Measurements from ENCODE around the gene IL20RB.
A peak's percentile ranks its signal among the peaks of the same experiment; 100 is the strongest.

Gene IL20RB

DNA sequence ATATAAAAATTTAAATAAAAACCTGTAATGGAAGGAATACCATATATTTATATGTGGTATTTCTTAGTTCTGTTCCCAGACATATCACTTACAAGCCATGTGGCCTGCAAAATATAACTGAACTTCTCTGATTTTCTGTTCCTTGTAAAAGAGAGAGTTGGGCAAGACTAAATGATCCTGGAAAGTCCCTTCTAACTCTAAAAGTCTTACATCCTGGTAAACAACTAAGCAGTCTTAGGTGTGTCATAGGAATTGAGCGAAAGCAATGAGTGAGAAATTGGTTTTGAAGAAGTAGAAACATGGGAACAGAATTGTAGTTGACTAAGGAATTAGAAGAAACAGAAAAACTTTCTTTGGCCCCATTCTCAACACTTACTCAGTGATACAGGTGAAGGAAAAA, 25.3 kb upstream of the IL20RB start (continued):
- TF ChIP-seq ZNF530 (tag by site-specific recombination; IDR thresholded peaks at IDR 0.05; ENCODE audit: low read depth) (no peak), ZNF768 (tag by site-specific recombination; IDR thresholded peaks at IDR 0.05) (no peak), ZNF335 (tag by site-specific recombination; conservative IDR thresholded peaks at IDR 0.05) (no peak)
- TF ChIP-seq, protein P1, sequence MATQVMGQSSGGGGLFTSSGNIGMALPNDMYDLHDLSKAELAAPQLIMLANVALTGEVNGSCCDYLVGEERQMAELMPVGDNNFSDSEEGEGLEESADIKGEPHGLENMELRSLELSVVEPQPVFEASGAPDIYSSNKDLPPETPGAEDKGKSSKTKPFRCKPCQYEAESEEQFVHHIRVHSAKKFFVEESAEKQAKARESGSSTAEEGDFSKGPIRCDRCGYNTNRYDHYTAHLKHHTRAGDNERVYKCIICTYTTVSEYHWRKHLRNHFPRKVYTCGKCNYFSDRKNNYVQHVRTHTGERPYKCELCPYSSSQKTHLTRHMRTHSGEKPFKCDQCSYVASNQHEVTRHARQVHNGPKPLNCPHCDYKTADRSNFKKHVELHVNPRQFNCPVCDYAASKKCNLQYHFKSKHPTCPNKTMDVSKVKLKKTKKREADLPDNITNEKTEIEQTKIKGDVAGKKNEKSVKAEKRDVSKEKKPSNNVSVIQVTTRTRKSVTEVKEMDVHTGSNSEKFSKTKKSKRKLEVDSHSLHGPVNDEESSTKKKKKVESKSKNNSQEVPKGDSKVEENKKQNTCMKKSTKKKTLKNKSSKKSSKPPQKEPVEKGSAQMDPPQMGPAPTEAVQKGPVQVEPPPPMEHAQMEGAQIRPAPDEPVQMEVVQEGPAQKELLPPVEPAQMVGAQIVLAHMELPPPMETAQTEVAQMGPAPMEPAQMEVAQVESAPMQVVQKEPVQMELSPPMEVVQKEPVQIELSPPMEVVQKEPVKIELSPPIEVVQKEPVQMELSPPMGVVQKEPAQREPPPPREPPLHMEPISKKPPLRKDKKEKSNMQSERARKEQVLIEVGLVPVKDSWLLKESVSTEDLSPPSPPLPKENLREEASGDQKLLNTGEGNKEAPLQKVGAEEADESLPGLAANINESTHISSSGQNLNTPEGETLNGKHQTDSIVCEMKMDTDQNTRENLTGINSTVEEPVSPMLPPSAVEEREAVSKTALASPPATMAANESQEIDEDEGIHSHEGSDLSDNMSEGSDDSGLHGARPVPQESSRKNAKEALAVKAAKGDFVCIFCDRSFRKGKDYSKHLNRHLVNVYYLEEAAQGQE (tag by site-specific recombination; IDR thresholded peaks at IDR 0.05) = no peak

DNA sequence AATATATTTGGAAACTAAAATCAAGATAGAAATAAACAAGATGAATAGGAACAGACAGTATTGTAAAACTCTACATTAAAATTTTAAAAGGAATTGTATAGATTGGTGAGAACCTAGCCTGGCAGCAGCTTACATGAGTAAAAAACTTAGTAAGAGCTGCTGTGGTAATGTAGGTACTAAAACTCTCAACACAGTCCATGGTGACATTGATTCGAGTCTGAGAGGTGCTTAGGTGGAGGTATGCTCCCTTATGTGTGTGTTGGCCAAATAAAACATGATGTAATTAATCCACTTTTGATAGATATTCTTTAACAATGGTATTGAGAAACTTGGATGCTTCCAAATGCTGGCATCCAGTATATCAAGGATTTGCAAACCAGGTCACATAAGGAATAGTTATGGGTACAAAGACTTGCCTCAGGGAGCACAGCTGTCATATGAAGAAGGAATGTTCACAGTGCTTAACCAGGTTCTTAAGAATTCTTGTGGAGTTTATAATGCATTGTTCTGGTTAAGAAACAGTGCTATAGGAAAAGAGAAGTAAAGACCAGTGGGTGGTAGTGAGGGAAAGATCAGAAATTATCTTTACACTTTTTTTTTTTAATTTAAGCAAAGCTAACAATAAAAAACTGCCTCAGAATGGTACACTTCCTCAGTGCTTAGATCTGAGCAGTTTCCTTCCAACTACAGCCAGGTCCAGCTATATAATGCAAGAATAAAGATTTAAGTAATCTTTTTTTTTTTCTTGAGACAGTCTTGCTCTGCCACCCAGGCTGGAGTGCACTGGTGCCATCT, 24.6 kb upstream of the IL20RB start:
- TF ChIP-seq ZNF214 (tag by site-specific recombination; IDR thresholded peaks at IDR 0.05; ENCODE audit: borderline replicate concordance) (no peak), ZSCAN18 (tag by site-specific recombination; IDR thresholded peaks at IDR 0.05) (no peak), ZNF16 (tag by site-specific recombination; IDR thresholded peaks at IDR 0.05; ENCODE audit: low read depth) (no peak), OSR2 (tag by site-specific recombination; IDR thresholded peaks at IDR 0.05) (no peak), ZNF10 (tag by site-specific recombination; IDR thresholded peaks at IDR 0.05) (no peak), IKZF3 (tag by site-specific recombination; IDR thresholded peaks at IDR 0.05) (no peak)
- Histone ChIP-seq H3K27ac (ENCODE audit: extremely low read depth, low read depth, low read length) (no peak overlapping the region), H3K36me3 (ENCODE audit: control insufficient read depth in 2 of 2, insufficient read depth in 1 of 2, low read length in 2 of 2) (peaks cover 0 to 6% of the 10 kb centered on the region in 2 experiments; a peak in 1 of 3 replicates), H3K4me3 (ENCODE audit: low read depth, low read length) (no peak overlapping the region), H3K4me1 (ENCODE audit: control insufficient read depth, insufficient read depth, low read length) (peaks cover 3% of the 10 kb centered on the region; the same call in 1 of the 2 replicates), H3K9me3 (ENCODE audit: control insufficient read depth, insufficient read depth, low read depth, low read length) (no peaks in the 10 kb centered on the region)
- ChIA-PET CTCF (no interaction called here), POLR2A (no interaction called here)

GRCh38 chr3:136937175-136937574, 20.6 kb upstream of the IL20RB start:
- TF ChIP-seq, protein P2, sequence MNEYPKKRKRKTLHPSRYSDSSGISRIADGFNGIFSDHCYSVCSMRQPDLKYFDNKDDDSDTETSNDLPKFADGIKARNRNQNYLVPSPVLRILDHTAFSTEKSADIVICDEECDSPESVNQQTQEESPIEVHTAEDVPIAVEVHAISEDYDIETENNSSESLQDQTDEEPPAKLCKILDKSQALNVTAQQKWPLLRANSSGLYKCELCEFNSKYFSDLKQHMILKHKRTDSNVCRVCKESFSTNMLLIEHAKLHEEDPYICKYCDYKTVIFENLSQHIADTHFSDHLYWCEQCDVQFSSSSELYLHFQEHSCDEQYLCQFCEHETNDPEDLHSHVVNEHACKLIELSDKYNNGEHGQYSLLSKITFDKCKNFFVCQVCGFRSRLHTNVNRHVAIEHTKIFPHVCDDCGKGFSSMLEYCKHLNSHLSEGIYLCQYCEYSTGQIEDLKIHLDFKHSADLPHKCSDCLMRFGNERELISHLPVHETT (tag by site-specific recombination; IDR thresholded peaks at IDR 0.05) = no peak
- TF ChIP-seq KLF16 (tag by site-specific recombination; IDR thresholded peaks at IDR 0.05) = no peak
- peak; percentile 56 for TF ChIP-seq SETDB1 (IDR thresholded peaks at IDR 0.05; ENCODE audit: insufficient read length, low read length)
- no peaks in the 10 kb centered on the region for H3K9me3 ChIP-seq (ENCODE audit: control insufficient read depth, insufficient read depth, low read depth, low read length)
- ChIA-PET POLR2A (no interaction called here), CTCF (no interaction called here)
- no peak overlapping the region for H3K27ac ChIP-seq (ENCODE audit: extremely low read depth, low read depth, low read length)
- H3K4me3 ChIP-seq (ENCODE audit: low read depth, low read length) = no peak overlapping the region
- peaks cover 0 to 4% of the 10 kb centered on the region in 2 experiments; a peak in 1 of 3 replicates for H3K36me3 ChIP-seq (ENCODE audit: control insufficient read depth in 2 of 2, insufficient read depth in 1 of 2, low read length in 2 of 2)
- no peaks in the 10 kb centered on the region for H3K4me1 ChIP-seq (ENCODE audit: control insufficient read depth, insufficient read depth, low read length)

All from HEK293 (cell line).